HG02642 (cell line): ENCODE data around the gene RHBG.

Experiments used
- ATAC-seq: cut with Tn5 transposase; IDR thresholded peaks from one replicate; pipeline ENCODE4 v1.9.1; 2021; ENCODE audit warnings: mild to moderate bottlenecking; ENCODE audit not compliant: unreplicated experiment, poor library complexity

RHBG gene

GRCh38 chr1:156421939-156422601, 53.1 kb downstream of the RHBG start:
- no peak for ATAC-seq

GRCh38 chr1:156422602-156423091, 53.6 kb downstream of the RHBG start:
- ATAC-seq = no peak

- ATAC-seq = no peak
Observed at GRCh38 chr1:156423422-156424352, 54.7 kb downstream of the RHBG start.

GRCh38 chr1:156424806-156425432, 55.9 kb downstream of the RHBG start:
- no peak for ATAC-seq

- no peak for ATAC-seq
Observed at GRCh38 chr1:156425943-156426342, 56.9 kb downstream of the RHBG start.

GRCh38 chr1:156427957-156428356, 58.9 kb downstream of the RHBG start:
- no peak for ATAC-seq

- no peak for ATAC-seq
Observed at GRCh38 chr1:156428746-156429288, 59.8 kb downstream of the RHBG start.

GRCh38 chr1:156429313-156430060, 60.5 kb downstream of the RHBG start:
- ATAC-seq = no peak

GRCh38 chr1:156430303-156430702, 61.3 kb downstream of the RHBG start:
- no peak for ATAC-seq

GRCh38 chr1:156430866-156431265, 61.9 kb downstream of the RHBG start:
- ATAC-seq = no peak

GRCh38 chr1:156431366-156431765, 62.4 kb downstream of the RHBG start:
- ATAC-seq = no peak

- no peak for ATAC-seq
Observed at GRCh38 chr1:156431769-156432668, 63.0 kb downstream of the RHBG start.

GRCh38 chr1:156432669-156433018, 63.6 kb downstream of the RHBG start:
- ATAC-seq = no peak

GRCh38 chr1:156433032-156433431, 64.0 kb downstream of the RHBG start:
- ATAC-seq = no peak

- no peak for ATAC-seq
Observed at GRCh38 chr1:156433602-156434001, 64.6 kb downstream of the RHBG start.
